B cell (primary cell): Measurements from ENCODE around the gene SUCLG2. TPM values are rescaled to one million over a fixed set of nuclear protein-coding genes. Genes with fewer than 3 reads are reported as not detected.

Experiments used
- ATAC-seq: fragments of 200-7000 bp; cut with Tn5 transposase; one replicate; pipeline ENCODE4 v1.10.0; 2021; ENCODE audit warnings: low read depth, mild to moderate bottlenecking, moderate number of reproducible peaks, moderate library complexity
- CTCF ChIA-PET: fragments of 350-600 bp; sonication (Branson Sonifier 250); formaldehyde crosslinking; loops from one replicate; lab custom pipeline; 2021; ENCODE audit warnings: antibody characterized with exemption, inconsistent platforms; lab: Charles Lee
- POLR2A ChIA-PET: fragments of 350-600 bp; sonication (Branson Sonifier 250); formaldehyde crosslinking; loops from one replicate; lab custom pipeline; 2021; ENCODE audit warnings: antibody characterized with exemption; lab: Charles Lee
- DNase-seq: peaks from one replicate; pipeline ENCODE4 v3.0.0; 2013
- H2AFZ ChIP-seq: 2 replicates; pipeline ENCODE4 v1.6.1; 2012; ENCODE audit warnings: mild to moderate bottlenecking, low read depth, low read length; ENCODE audit not compliant: insufficient read depth, poor library complexity, severe bottlenecking
- H3K27ac ChIP-seq, 2 donors: 1 replicate in 1 of 2; 2 replicates in 1 of 2; pipeline ENCODE4 v1.5.1; 2012 to 2013; ENCODE audit warnings: low read length in 2 of 2, mild to moderate bottlenecking in 2 of 2, moderate library complexity in 1 of 2
- H3K27me3 ChIP-seq, 4 experiments: fragments of 200-600 bp in 1 of 4; sonication (generic) in 1 of 4; replicated peaks in 1 of 4; 1 replicate in 2 of 4; 2 replicates in 2 of 4; pipeline versions ENCODE4 v1.6.1 to v1.7.0; 2013 to 2016; ENCODE audit warnings: low read length in 3 of 4, mild to moderate bottlenecking in 2 of 4, mixed read lengths in 1 of 4, moderate library complexity in 1 of 4; ENCODE audit not compliant: insufficient read depth in 4 of 4, control insufficient read depth in 3 of 4; ENCODE audit errors: control extremely low read depth in 1 of 4
- H3K36me3 ChIP-seq, 2 experiments: replicated peaks in 1 of 2; 1 replicate in 1 of 2; 2 replicates in 1 of 2; pipeline versions ENCODE4 v1.6.1 to v1.7.1; 2013; ENCODE audit warnings: low read length in 1 of 2; ENCODE audit not compliant: insufficient read depth in 2 of 2, control insufficient read depth in 1 of 2; ENCODE audit errors: control extremely low read depth in 1 of 2, extremely low read depth in 1 of 2
- H3K4me1 ChIP-seq, 2 donors: fragments of 200-600 bp in 1 of 2; sonication (generic) in 1 of 2; 1 replicate in 1 of 2; 2 replicates in 1 of 2; pipeline versions ENCODE4 v1.5.1 to v1.6.1; 2013 to 2017; ENCODE audit warnings: low read length in 2 of 2; ENCODE audit not compliant: control insufficient read depth in 2 of 2, insufficient read depth in 2 of 2
- H3K4me2 ChIP-seq: replicated peaks from 2 replicates; pipeline ENCODE3; 2012; ENCODE audit warnings: mild to moderate bottlenecking, low read depth, low read length; ENCODE audit not compliant: poor library complexity, severe bottlenecking
- H3K4me3 ChIP-seq, 5 experiments: fragments of 200-600 bp in 1 of 5; sonication (generic) in 1 of 5; 1 replicate in 3 of 5; 2 replicates in 2 of 5; pipeline versions ENCODE4 v1.5.1 to v1.7.0; 2011 to 2016; ENCODE audit warnings: low read length in 4 of 5, mild to moderate bottlenecking in 4 of 5, low read depth in 2 of 5, control low read depth in 1 of 5, moderate library complexity in 1 of 5; ENCODE audit not compliant: insufficient read depth in 1 of 5; ENCODE audit errors: control extremely low read depth in 1 of 5, extremely low read depth in 1 of 5
- H3K79me2 ChIP-seq: fragments of 200-600 bp; sonication (generic); one replicate; pipeline ENCODE4 v1.6.0; 2016; ENCODE audit warnings: low read length; ENCODE audit not compliant: control insufficient read depth, insufficient read depth
- H3K9ac ChIP-seq: fragments of 200-600 bp; sonication (generic); 2 replicates; pipeline ENCODE4 v1.6.1; 2017; ENCODE audit warnings: mild to moderate bottlenecking, low read length, moderate library complexity
- H3K9me3 ChIP-seq, 3 donors: one replicate each; pipeline versions ENCODE4 v1.6.1 to v1.7.1; 2013; ENCODE audit warnings: low read length in 2 of 3; ENCODE audit not compliant: control insufficient read depth in 2 of 3, insufficient read depth in 1 of 3; ENCODE audit errors: control extremely low read depth in 1 of 3
- H4K20me1 ChIP-seq: 2 replicates; pipeline ENCODE4 v1.6.0; 2012; ENCODE audit warnings: mild to moderate bottlenecking, low read length; ENCODE audit not compliant: insufficient read depth, control insufficient read depth, poor library complexity, severe bottlenecking
- H3K27ac Mint-ChIP-seq: one replicate; pipeline ENCODE4 v1.8.0; 2021; ENCODE audit warnings: mixed read lengths
- H3K27me3 Mint-ChIP-seq: one replicate; pipeline ENCODE4 v1.8.0; 2021; ENCODE audit warnings: mixed read lengths
- H3K4me1 Mint-ChIP-seq: one replicate; pipeline ENCODE4 v1.8.0; 2021; ENCODE audit warnings: mixed read lengths
- H3K4me3 Mint-ChIP-seq: one replicate; pipeline ENCODE4 v1.8.0; 2021; ENCODE audit warnings: mixed read lengths
- H3K9me3 Mint-ChIP-seq: one replicate; pipeline ENCODE4 v1.8.0; 2022; ENCODE audit warnings: mixed read lengths; ENCODE audit not compliant: insufficient read depth
- CTCF ChIP-seq: fragments of 200-600 bp; IDR thresholded peaks from one replicate; pipeline ENCODE4 v1.8.0; 2022; ENCODE audit warnings: antibody characterized with exemption, mild to moderate bottlenecking
- EZH2 ChIP-seq: IDR thresholded peaks from 2 replicates; pipeline ENCODE4 v1.6.1; 2012; ENCODE audit warnings: borderline replicate concordance, low read depth, mild to moderate bottlenecking, moderate library complexity, low read length; ENCODE audit not compliant: insufficient read depth, poor library complexity, severe bottlenecking
- WGBS: methylation state at CpG from one replicate; pipeline ENCODE4 v1.1.5; 2013; ENCODE audit warnings: missing lambda C conversion rate; ENCODE audit not compliant: insufficient coverage; 5-methylcytosine and 5-hydroxymethylcytosine counted together
- intact Hi-C: fragments of 100-400 bp; cut with micrococcal nuclease; formaldehyde crosslinking; loops from one replicate; pipeline ENCODE4 v1.10.0; 2022
- polyA plus RNA-seq: library from polyadenylated mRNA; depleted of rRNA; stranded (reverse); fragments of >200 nt; gene quantifications from 2 replicates; pipeline ENCODE4 v1.2.3, GENCODE V29; 2012
- total RNA-seq, 2 donors: library from RNA; stranded (reverse); fragments of 120-200 nt in 1 of 2; gene quantifications; 1 replicate in 1 of 2; 2 replicates in 1 of 2; pipeline versions ENCODE4 v1.2.3 to v1.2.4, GENCODE V29; 2013 to 2022

Gene SUCLG2
- total and polyA plus RNA-seq, 2 donors (not counting 1 experiment from before 2014, with no cell fraction given) = 9.1 to 35.8 TPM

GRCh38 chr3:67437789-67438188 is 216.6 kb downstream of the SUCLG2 start:
- CTCF ChIA-PET = no interaction called here
- peaks cover 2% of the 10 kb centered on the region for H3K9me3 Mint-ChIP-seq
- H3K4me2 ChIP-seq = no peak overlapping the region
- H3K4me1 Mint-ChIP-seq = peaks cover 27% of the 10 kb centered on the region
- no peaks in the 10 kb centered on the region for H3K27me3 Mint-ChIP-seq
- H3K4me3 ChIP-seq = no peak overlapping the region
- no peaks in the 10 kb centered on the region for H3K79me2 ChIP-seq
- H3K36me3 ChIP-seq = peaks cover 2 to 5% of the 10 kb centered on the region in 2 experiments
- no peak for ATAC-seq
- H3K9ac ChIP-seq = no peak overlapping the region
- no peaks in the 10 kb centered on the region for H3K27me3 ChIP-seq
- WGBS = 100% methylated on average over 1 of the region's 5 CpGs
- intact Hi-C loops = no loop called here
- POLR2A ChIA-PET = no interaction called here
- peaks cover 6% of the 10 kb centered on the region for H4K20me1 ChIP-seq
- H3K27ac ChIP-seq = no peak overlapping the region
- no peak overlapping the region for H3K4me3 Mint-ChIP-seq
- H2AFZ ChIP-seq = no peak overlapping the region
- peaks cover 0 to 5% of the 10 kb centered on the region in 2 donors for H3K4me1 ChIP-seq
- no peak overlapping the region for H3K27ac Mint-ChIP-seq
- DNase-seq = no peak
- TF ChIP-seq CTCF (no peak), EZH2 (no peak)
- peaks cover 0 to 4% (median 1%) of the 10 kb centered on the region in 3 donors for H3K9me3 ChIP-seq

- Histone ChIP-seq H3K4me2 (no peak overlapping the region), H3K79me2 (no peaks in the 10 kb centered on the region), H3K4me3 (no peak overlapping the region), H3K4me1 (peaks cover 0 to 5% of the 10 kb centered on the region in 2 donors), H2AFZ (no peak overlapping the region), H3K36me3 (peaks cover 2 to 5% of the 10 kb centered on the region in 2 experiments), H3K9ac (no peak overlapping the region), H3K27ac (no peak overlapping the region), H4K20me1 (peaks cover 9% of the 10 kb centered on the region), H3K27me3 (no peaks in the 10 kb centered on the region), H3K9me3 (peaks cover 0 to 1% (median 1%) of the 10 kb centered on the region in 3 donors)
- POLR2A ChIA-PET = no interaction called here
- Mint-ChIP-seq H3K27me3 (no peaks in the 10 kb centered on the region), H3K27ac (no peak overlapping the region), H3K4me1 (peaks cover 25% of the 10 kb centered on the region), H3K4me3 (no peak overlapping the region), H3K9me3 (peaks cover 2% of the 10 kb centered on the region)
- DNase-seq = no peak
- no peak for ATAC-seq
- intact Hi-C loops = no loop called here
- CTCF ChIA-PET = no interaction called here
- TF ChIP-seq CTCF (no peak), EZH2 (no peak)
- no CpG with 5 or more reads among the region's 3 CpGs for WGBS
Observed at GRCh38 chr3:67437090-67437489, 217.3 kb downstream of the SUCLG2 start.
